H1 (cell line): ENCODE results near the gene ATG7. TPM values are rescaled to one million over a fixed set of nuclear protein-coding genes. Genes with fewer than 3 reads are reported as not detected.

Experiments used
- CTCF ChIA-PET: fragments of 300-600 bp; sonication (Branson Sonifier 250); formaldehyde crosslinking; loops from one replicate; lab custom pipeline; 2021; ENCODE audit not compliant: partially characterized antibody; lab: Charles Lee
- POLR2A ChIA-PET: fragments of 300-600 bp; sonication (Branson Sonifier 250); formaldehyde crosslinking; loops from one replicate; lab custom pipeline; 2021; ENCODE audit warnings: inconsistent platforms; ENCODE audit not compliant: partially characterized antibody; lab: Charles Lee
- DNase-seq, 2 experiments: peaks; one replicate each; pipeline versions ENCODE4 v3.0.0 to v3.0.0-alpha.2; 2010 to 2022; ENCODE audit warnings: low spot score in 2 of 2, low read depth in 1 of 2, mixed read lengths in 1 of 2
- FAIRE-seq: peaks from 2 replicates; lab custom pipeline; 2011; peaks lifted over from hg19 to GRCh38; lab: Jason Lieb, UNC
- H2AFZ ChIP-seq: 2 replicates; pipeline ENCODE4 v1.8.1; 2012; ENCODE audit warnings: low read length, inconsistent platforms
- H2AK5ac ChIP-seq: 2 replicates; pipeline ENCODE4 v1.6.1; 2013; ENCODE audit warnings: low read depth, low read length
- H2BK120ac ChIP-seq: replicated peaks from 2 replicates; pipeline ENCODE3; 2013; ENCODE audit warnings: low read depth, low read length, inconsistent platforms
- H2BK12ac ChIP-seq: 2 replicates; pipeline ENCODE4 v1.6.1; 2013; ENCODE audit warnings: low read depth, low read length
- H2BK15ac ChIP-seq: 2 replicates; pipeline ENCODE4 v1.6.1; 2013; ENCODE audit warnings: low read length
- H2BK20ac ChIP-seq: 2 replicates; pipeline ENCODE4 v1.6.1; 2013; ENCODE audit warnings: low read length
- H2BK5ac ChIP-seq: 2 replicates; pipeline ENCODE4 v1.6.1; 2013; ENCODE audit warnings: low read depth, low read length
- H3K14ac ChIP-seq: 2 replicates; pipeline ENCODE4 v1.6.1; 2013; ENCODE audit warnings: inconsistent platforms; ENCODE audit not compliant: insufficient read length
- H3K18ac ChIP-seq: 2 replicates; pipeline ENCODE4 v1.6.1; 2013; ENCODE audit warnings: low read length; ENCODE audit errors: extremely low read depth
- H3K23ac ChIP-seq: 2 replicates; pipeline ENCODE4 v1.6.1; 2013; ENCODE audit warnings: inconsistent platforms; ENCODE audit not compliant: insufficient read length
- H3K23me2 ChIP-seq: 2 replicates; pipeline ENCODE4 v1.6.1; 2013; ENCODE audit warnings: low read depth, low read length
- H3K27ac ChIP-seq: 2 replicates; pipeline ENCODE4 v1.6.1; 2011; ENCODE audit warnings: low read depth, low read length, inconsistent platforms
- H3K27me3 ChIP-seq, 4 experiments: replicated peaks in 1 of 4; 1 replicate in 1 of 4; 2 replicates in 3 of 4; pipeline versions ENCODE4 v1.6.1 to v1.8.1; 2011 to 2013; ENCODE audit warnings: low read length in 3 of 4, mild to moderate bottlenecking in 3 of 4, inconsistent platforms in 2 of 4, mixed read lengths in 2 of 4, moderate library complexity in 1 of 4; ENCODE audit not compliant: control insufficient read depth in 3 of 4, insufficient read depth in 3 of 4; ENCODE audit errors: extremely low read depth in 1 of 4
- H3K36me3 ChIP-seq, 4 experiments: 2 replicates each; pipeline versions ENCODE4 v1.6.1 to v1.8.1; 2011 to 2013; ENCODE audit warnings: mild to moderate bottlenecking in 4 of 4, low read length in 3 of 4, moderate library complexity in 2 of 4, control low read depth in 1 of 4, inconsistent platforms in 1 of 4; ENCODE audit not compliant: insufficient read depth in 4 of 4, control insufficient read depth in 2 of 4
- H3K4ac ChIP-seq: replicated peaks from 2 replicates; pipeline ENCODE3; 2013; ENCODE audit warnings: low read length, low read depth, mixed read lengths, inconsistent platforms; ENCODE audit not compliant: insufficient read length
- H3K4me1 ChIP-seq, 4 experiments: replicated peaks in 1 of 4; 1 replicate in 1 of 4; 2 replicates in 3 of 4; pipeline versions ENCODE4 v1.6.1 to v1.8.1; 2011 to 2013; ENCODE audit warnings: low read length in 3 of 4, inconsistent platforms in 2 of 4, mixed read lengths in 1 of 4; ENCODE audit not compliant: insufficient read depth in 4 of 4, control insufficient read depth in 3 of 4
- H3K4me2 ChIP-seq, 2 experiments: 2 replicates each; pipeline versions ENCODE4 v1.6.1 to v1.8.1; 2011 to 2013; ENCODE audit warnings: low read depth in 2 of 2, low read length in 2 of 2, control low read depth in 1 of 2, inconsistent platforms in 1 of 2, mild to moderate bottlenecking in 1 of 2; ENCODE audit not compliant: insufficient read depth in 1 of 2
- H3K4me3 ChIP-seq, 4 experiments: fragments of 200-600, 300-600 bp in 1 of 4; sonication (generic), shearing (Covaris generic), sonication (Bioruptor Twin) in 1 of 4; 2 replicates each; pipeline versions ENCODE4 v1.5.1 to v1.8.1; 2011 to 2016; ENCODE audit warnings: low read length in 4 of 4, low read depth in 3 of 4, control low read depth in 2 of 4, inconsistent platforms in 2 of 4, mild to moderate bottlenecking in 2 of 4, mixed read lengths in 1 of 4, moderate library complexity in 1 of 4; ENCODE audit not compliant: insufficient read depth in 2 of 4; ENCODE audit errors: extremely low read depth in 1 of 4
- H3K56ac ChIP-seq: replicated peaks from 2 replicates; pipeline ENCODE3; 2013; ENCODE audit warnings: low read depth, mild to moderate bottlenecking, mixed read lengths, low read length, inconsistent platforms; ENCODE audit not compliant: insufficient read length
- H3K79me1 ChIP-seq: 2 replicates; pipeline ENCODE4 v1.6.1; 2013; ENCODE audit warnings: low read depth, low read length, control low read depth
- H3K79me2 ChIP-seq, 2 experiments: 2 replicates each; pipeline versions ENCODE4 v1.6.1 to v1.8.1; 2012 to 2013; ENCODE audit warnings: low read length in 2 of 2, mild to moderate bottlenecking in 2 of 2, inconsistent platforms in 1 of 2; ENCODE audit not compliant: insufficient read depth in 2 of 2, control insufficient read depth in 1 of 2
- H3K9ac ChIP-seq, 4 experiments: replicated peaks in 1 of 4; 1 replicate in 1 of 4; 2 replicates in 3 of 4; pipeline versions ENCODE4 v1.6.1 to v1.8.1; 2011 to 2013; ENCODE audit warnings: low read depth in 3 of 4, low read length in 3 of 4, control low read depth in 2 of 4, mild to moderate bottlenecking in 2 of 4, moderate library complexity in 2 of 4, inconsistent platforms in 1 of 4; ENCODE audit errors: extremely low read depth in 1 of 4
- H3K9me3 ChIP-seq, 2 experiments: 2 replicates each; pipeline versions ENCODE4 v1.6.1 to v1.8.1; 2012 to 2013; ENCODE audit warnings: mild to moderate bottlenecking in 2 of 2, moderate library complexity in 2 of 2, control low read depth in 1 of 2, inconsistent platforms in 1 of 2, low read depth in 1 of 2, low read length in 1 of 2, mixed read lengths in 1 of 2; ENCODE audit not compliant: insufficient read depth in 2 of 2
- H4K20me1 ChIP-seq, 2 experiments: replicated peaks in 1 of 2; 2 replicates each; pipeline versions ENCODE3 to v1.8.1; 2011 to 2013; ENCODE audit warnings: inconsistent platforms in 2 of 2, low read length in 2 of 2, mild to moderate bottlenecking in 1 of 2; ENCODE audit not compliant: insufficient read depth in 2 of 2, control insufficient read depth in 1 of 2
- H4K5ac ChIP-seq: 2 replicates; pipeline ENCODE4 v1.6.1; 2013; ENCODE audit warnings: low read length, low read depth, mixed read lengths, inconsistent platforms; ENCODE audit not compliant: insufficient read length
- H4K8ac ChIP-seq: 2 replicates; pipeline ENCODE4 v1.8.0; 2013; ENCODE audit warnings: mild to moderate bottlenecking, moderate library complexity, low read length, inconsistent platforms; ENCODE audit not compliant: insufficient read depth; ENCODE audit errors: extremely low read depth
- H4K91ac ChIP-seq: replicated peaks from 2 replicates; pipeline ENCODE3; 2013; ENCODE audit warnings: low read length, mixed read lengths, inconsistent platforms; ENCODE audit not compliant: insufficient read length
- CBX5 ChIP-seq: fragments of 300-800, 300-1000 bp; sonication (generic); IDR thresholded peaks from 2 replicates; pipeline ENCODE4 v1.7.1; 2016; ENCODE audit warnings: antibody characterized with exemption, low read length, low read depth
- GABPA ChIP-seq: IDR thresholded peaks from 2 replicates; pipeline ENCODE4 v1.6.1; 2011; ENCODE audit warnings: mild to moderate bottlenecking, low read length, moderate library complexity, borderline replicate concordance; ENCODE audit not compliant: insufficient read depth
- GTF2F1 ChIP-seq: IDR thresholded peaks from 2 replicates; pipeline ENCODE4 v1.6.1; 2012; ENCODE audit warnings: low read depth, low read length, improper control_type of control experiment, borderline replicate concordance
- SP2 ChIP-seq: IDR thresholded peaks from 2 replicates; pipeline ENCODE4 v1.6.1; 2012; ENCODE audit warnings: mild to moderate bottlenecking, low read length, inconsistent platforms
- TEAD4 ChIP-seq: IDR thresholded peaks from 2 replicates; pipeline ENCODE4 v1.6.1; 2012; ENCODE audit warnings: low read depth, low read length, inconsistent platforms, mixed read lengths
- WGBS, 2 experiments: shearing (Covaris generic) in 1 of 2; methylation state at CpG; one replicate each; pipeline versions ENCODE4 v1.1.6 to v1.1.7; 2013 to 2015; ENCODE audit warnings: low lambda C conversion rate in 2 of 2, mixed read lengths in 2 of 2, inconsistent platforms in 1 of 2, low coverage in 1 of 2, missing lambda C conversion rate in 1 of 2; ENCODE audit not compliant: insufficient replicate concordance in 2 of 2, insufficient coverage in 1 of 2, insufficient read length in 1 of 2; ENCODE audit errors: extremely low coverage in 1 of 2, missing lambda C conversion rate in 1 of 2; 5-methylcytosine and 5-hydroxymethylcytosine counted together
- polyA plus RNA-seq, 7 experiments: library from polyadenylated mRNA; depleted of rRNA in 3 of 7; stranded (reverse) in 5 of 7; unstranded in 2 of 7; fragments of >200 nt in 5 of 7; fragments of 200-250 nt in 2 of 7; gene quantifications; 1 replicate in 5 of 7; 2 replicates in 1 of 7; 4 replicates in 1 of 7; pipeline versions ENCODE4 v1.2.1 to v1.2.3, GENCODE V29; 2011 to 2013; ENCODE audit warnings: missing spikeins in 2 of 7, mixed read lengths in 2 of 7
- total RNA-seq: library from RNA; stranded (reverse); fragmentation: NEBNext Ultra II Directional; extraction: Animal tissue kit (Norgen Biotek cat#: 25700); gene quantifications from 2 replicates; pipeline ENCODE4 v1.2.1, GENCODE V29; 2021

The ATG7 gene
- total and polyA plus RNA-seq, 2 of the 8 experiments (the other 6 are each of a cell fraction or from before 2014, with no cell fraction given), result 15.0 to 19.1 TPM

DNA sequence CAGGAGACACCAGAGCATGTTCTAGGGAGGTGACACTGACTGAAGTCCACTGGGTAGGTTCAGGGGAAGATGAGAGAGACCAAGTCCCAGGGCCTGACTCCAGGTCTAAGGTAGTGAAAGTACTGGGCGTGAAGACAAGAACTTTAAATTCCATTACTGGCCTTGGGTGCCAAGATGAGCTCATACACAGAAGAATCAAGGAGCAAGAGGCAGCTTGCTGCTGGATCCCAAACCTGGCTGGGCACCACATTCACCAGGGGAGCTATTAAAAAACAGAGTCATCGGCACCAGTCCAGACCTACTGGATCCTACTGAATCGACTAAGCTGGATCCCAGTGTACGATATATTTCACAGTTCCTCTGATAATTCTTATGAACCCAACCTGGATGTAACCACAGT is 42.1 kb upstream of the ATG7 start:
- Histone ChIP-seq H2BK120ac (no peak overlapping the region), H3K36me3 (no peaks in the 10 kb centered on the region), H3K14ac (no peak overlapping the region), H2AK5ac (no peak overlapping the region), H2AFZ (no peak overlapping the region), H3K18ac (no peak overlapping the region), H4K5ac (no peak overlapping the region), H3K9ac (no peak overlapping the region), H3K27me3 (no peaks in the 10 kb centered on the region), H4K8ac (no peak overlapping the region), H3K4me1 (no peaks in the 10 kb centered on the region), H4K91ac (no peak overlapping the region), H3K56ac (no peak overlapping the region), H3K23me2 (no peaks in the 10 kb centered on the region), H3K79me1 (no peaks in the 10 kb centered on the region), H3K9me3 (no peaks in the 10 kb centered on the region), H3K4me3 (no peak overlapping the region), H3K27ac (no peak overlapping the region), H3K23ac (no peak overlapping the region), H3K79me2 (no peaks in the 10 kb centered on the region), H2BK20ac (no peak overlapping the region), H2BK5ac (no peak overlapping the region), H2BK15ac (no peak overlapping the region), H3K4me2 (no peak overlapping the region), H2BK12ac (no peak overlapping the region), H4K20me1 (no peaks in the 10 kb centered on the region), H3K4ac (no peak overlapping the region)
- 90% methylated on average over 4 of the region's 4 CpGs; no CpG with 5 or more reads in 1 of the 2 experiments for WGBS, 2 experiments
- DNase-seq (no peak), FAIRE-seq (no peak)
- no peak for TF ChIP-seq SP2
- no peak for TF ChIP-seq GABPA
- TF ChIP-seq GTF2F1, result no peak
- no peak for TF ChIP-seq TEAD4
- no peak for TF ChIP-seq CBX5
- CTCF ChIA-PET, result interaction anchor here (0.6 to 1.2 kb wide), 5 partner anchors 18 to 491 kb away, joined by 3 to 4 read pairs (median 3); no protein-coding TSS in a partner anchor
- POLR2A ChIA-PET, result interaction anchor here (1.0 kb wide), 1 partner anchor 70 kb away, joined by 3 read pairs; no protein-coding TSS in a partner anchor
